Panc1 (cell line): Measurements from ENCODE around the gene CCL22. TPM values are rescaled to one million over a fixed set of nuclear protein-coding genes. Genes with fewer than 3 reads are reported as not detected.
A peak's percentile ranks its signal among the peaks of the same experiment; 100 is the strongest.

Source experiments
- ATAC-seq: fragments of 200-7000 bp; cut with Tn5 transposase; 2 replicates; pipeline ENCODE4 v1.9.1; 2020; ENCODE audit warnings: mild to moderate bottlenecking, moderate library complexity
- BruUV-seq: library from RNA; stranded (reverse); fragments of 400-500 nt; replicated peaks from 2 replicates; lab custom pipeline; 2021; lab: Mats Ljungman, UMichigan
- CTCF ChIA-PET: fragments of 300-600 bp; sonication (Branson Sonifier 250); formaldehyde crosslinking; loops from one replicate; lab custom pipeline; 2022; ENCODE audit warnings: antibody characterized with exemption; lab: Charles Lee
- POLR2A ChIA-PET: fragments of 300-600 bp; sonication (Branson Sonifier 250); formaldehyde crosslinking; loops from one replicate; lab custom pipeline; 2022; ENCODE audit warnings: antibody characterized with exemption; lab: Charles Lee
- DNase-seq: peaks from one replicate; pipeline ENCODE4 v3.0.0-alpha.2; 2010; ENCODE audit warnings: low read depth, low spot score
- H3K27ac ChIP-seq: 2 replicates; pipeline ENCODE4 v1.5.1; 2011; ENCODE audit warnings: mild to moderate bottlenecking, low read length, inconsistent platforms
- H3K27me3 ChIP-seq: fragments of 200-500 bp; sonication (Bioruptor generic); 2 replicates; pipeline ENCODE4 v1.6.0; 2014; ENCODE audit warnings: low read length, inconsistent platforms; ENCODE audit not compliant: control insufficient read depth, insufficient read depth
- H3K36me3 ChIP-seq: fragments of 200-500 bp; sonication (Bioruptor generic); 2 replicates; pipeline ENCODE4 v1.5.1; 2014; ENCODE audit warnings: inconsistent platforms, mild to moderate bottlenecking, low read length, moderate library complexity; ENCODE audit not compliant: control insufficient read depth, insufficient read depth
- H3K4me1 ChIP-seq: 2 replicates; pipeline ENCODE4 v1.5.1; 2011; ENCODE audit warnings: inconsistent platforms, mild to moderate bottlenecking, low read length, moderate library complexity; ENCODE audit not compliant: control insufficient read depth, insufficient read depth
- H3K4me3 ChIP-seq, 2 experiments: 2 replicates each; pipeline ENCODE4 v1.5.1; 2011 to 2012; ENCODE audit warnings: low read depth in 2 of 2, low read length in 2 of 2, mild to moderate bottlenecking in 2 of 2, inconsistent platforms in 1 of 2, moderate library complexity in 1 of 2
- H3K9me3 ChIP-seq: fragments of 200-500 bp; sonication (Bioruptor generic); 2 replicates; pipeline ENCODE4 v1.5.1; 2014; ENCODE audit warnings: low read depth, mild to moderate bottlenecking, inconsistent platforms, low read length, moderate library complexity; ENCODE audit not compliant: control insufficient read depth, insufficient read depth
- POLR2AphosphoS5 ChIP-seq: IDR thresholded peaks from 2 replicates; pipeline ENCODE4 v1.6.1; 2012; ENCODE audit warnings: mild to moderate bottlenecking, low read depth, low read length, moderate library complexity
- REST ChIP-seq, 2 experiments: IDR thresholded peaks; 2 replicates each; pipeline ENCODE4 v1.6.1; 2011 to 2012; ENCODE audit warnings: low read depth in 2 of 2, control low read depth in 1 of 2, low read length in 1 of 2, mild to moderate bottlenecking in 1 of 2, moderate library complexity in 1 of 2; ENCODE audit not compliant: insufficient read depth in 1 of 2
- SIN3A ChIP-seq: IDR thresholded peaks from 2 replicates; pipeline ENCODE4 v1.6.1; 2012; ENCODE audit warnings: low read depth, mild to moderate bottlenecking, low read length, moderate library complexity, borderline replicate concordance; ENCODE audit not compliant: insufficient read depth
- TCF7L2 ChIP-seq: IDR thresholded peaks from 2 replicates; pipeline ENCODE4 v1.6.1; 2011; ENCODE audit warnings: mild to moderate bottlenecking, low read depth, low read length, inconsistent platforms
- in situ Hi-C: cut with HindIII; loops from 2 replicates; pipeline ENCODE4 v1.10.0; 2016; ENCODE audit warnings: low sequenced_read_pairs, low pct_unique_long_range_greater_than_20kb
- intact Hi-C: fragments of 100-400 bp; cut with micrococcal nuclease; formaldehyde crosslinking; loops from one replicate; pipeline ENCODE4 v1.10.0; 2022; ENCODE audit not compliant: unreplicated experiment
- total RNA-seq: library from RNA; stranded (reverse); gene quantifications from one replicate; pipeline ENCODE4 v1.2.1, GENCODE V29; 2021; ENCODE audit not compliant: unreplicated experiment
- TF ChIP-seq, protein P1 (sequence below): fragments of 450-650 bp; IDR thresholded peaks from 2 replicates; pipeline ENCODE4 v1.5.1; 2017; ENCODE audit warnings: mild to moderate bottlenecking

The CCL22 gene
- total RNA-seq, 1 experiment from 2014 or later = 0.39 TPM

- no peak for TF ChIP-seq SIN3A
- no peak for TF ChIP-seq REST (IDR thresholded peaks at IDR 0.05; ENCODE audit: insufficient read depth in 1 of 2, low read depth in 2 of 2, low read length in 1 of 2)
- TF ChIP-seq, protein P1, sequence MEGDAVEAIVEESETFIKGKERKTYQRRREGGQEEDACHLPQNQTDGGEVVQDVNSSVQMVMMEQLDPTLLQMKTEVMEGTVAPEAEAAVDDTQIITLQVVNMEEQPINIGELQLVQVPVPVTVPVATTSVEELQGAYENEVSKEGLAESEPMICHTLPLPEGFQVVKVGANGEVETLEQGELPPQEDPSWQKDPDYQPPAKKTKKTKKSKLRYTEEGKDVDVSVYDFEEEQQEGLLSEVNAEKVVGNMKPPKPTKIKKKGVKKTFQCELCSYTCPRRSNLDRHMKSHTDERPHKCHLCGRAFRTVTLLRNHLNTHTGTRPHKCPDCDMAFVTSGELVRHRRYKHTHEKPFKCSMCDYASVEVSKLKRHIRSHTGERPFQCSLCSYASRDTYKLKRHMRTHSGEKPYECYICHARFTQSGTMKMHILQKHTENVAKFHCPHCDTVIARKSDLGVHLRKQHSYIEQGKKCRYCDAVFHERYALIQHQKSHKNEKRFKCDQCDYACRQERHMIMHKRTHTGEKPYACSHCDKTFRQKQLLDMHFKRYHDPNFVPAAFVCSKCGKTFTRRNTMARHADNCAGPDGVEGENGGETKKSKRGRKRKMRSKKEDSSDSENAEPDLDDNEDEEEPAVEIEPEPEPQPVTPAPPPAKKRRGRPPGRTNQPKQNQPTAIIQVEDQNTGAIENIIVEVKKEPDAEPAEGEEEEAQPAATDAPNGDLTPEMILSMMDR = no peak
- TF ChIP-seq TCF7L2 = no peak
- no peak for TF ChIP-seq POLR2AphosphoS5
- Histone ChIP-seq H3K4me1 (no peaks in the 10 kb centered on the region), H3K27me3 (no peaks in the 10 kb centered on the region), H3K4me3 (no peak overlapping the region), H3K36me3 (no peaks in the 10 kb centered on the region), H3K27ac (no peak overlapping the region), H3K9me3 (no peaks in the 10 kb centered on the region)
- in situ Hi-C loops (no loop called here), intact Hi-C loops (no loop called here)
- ChIA-PET POLR2A (no interaction called here), CTCF (no interaction called here)
- BruUV-seq = no TSS peak
- DNase-seq = no peak
- ATAC-seq = no peak
These were observed 530 bp upstream of the CCL22 start for GRCh38 chr16:57358086-57358420.

DNA sequence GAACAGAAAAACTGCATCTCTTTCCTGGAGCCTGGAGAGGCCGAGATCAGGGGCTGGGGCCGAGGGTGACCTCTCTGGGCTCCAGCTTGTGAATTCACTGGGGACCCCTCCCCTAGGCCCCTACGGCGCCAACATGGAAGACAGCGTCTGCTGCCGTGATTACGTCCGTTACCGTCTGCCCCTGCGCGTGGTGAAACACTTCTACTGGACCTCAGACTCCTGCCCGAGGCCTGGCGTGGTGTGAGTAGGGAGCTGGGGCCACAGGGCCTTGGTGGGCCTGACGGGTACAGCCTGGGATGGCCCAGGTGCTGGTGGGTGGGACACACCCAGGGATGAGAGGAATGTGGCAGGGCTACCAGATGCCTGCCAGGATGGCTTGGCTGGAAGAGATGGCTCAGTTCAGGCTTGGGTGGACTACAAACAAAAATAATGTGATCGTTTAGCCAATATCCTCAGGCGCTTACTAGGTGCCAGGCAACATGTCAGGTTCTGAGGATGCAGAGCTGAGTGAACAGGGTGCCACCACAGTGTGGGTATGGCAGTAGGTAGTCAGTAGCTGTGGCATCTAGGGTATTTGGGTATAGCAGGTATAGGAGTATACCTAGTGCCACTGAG, 1.8 kb downstream of the CCL22 start:
- no peaks in the 10 kb centered on the region for H3K4me1 ChIP-seq
- intact Hi-C loops (no loop called here), in situ Hi-C loops (no loop called here)
- no peaks in the 10 kb centered on the region for H3K36me3 ChIP-seq
- peak; percentile 42 for ATAC-seq
- POLR2A ChIA-PET = no interaction called here
- TF ChIP-seq POLR2AphosphoS5 (no peak), SIN3A (no peak), TCF7L2 (no peak), REST (IDR thresholded peaks at IDR 0.05; ENCODE audit: insufficient read depth in 1 of 2, low read depth in 2 of 2, low read length in 1 of 2) (no peak)
- TF ChIP-seq, protein P1 = no peak
- H3K4me3 ChIP-seq = no peak overlapping the region
- CTCF ChIA-PET = no interaction called here
- no peaks in the 10 kb centered on the region for H3K9me3 ChIP-seq
- DNase-seq = no peak
- no peaks in the 10 kb centered on the region for H3K27me3 ChIP-seq
- H3K27ac ChIP-seq = no peak overlapping the region
- BruUV-seq = no TSS peak
